GM19452 (cell line): ENCODE data around the gene CHDH.

Experiments
- ATAC-seq: cut with Tn5 transposase; IDR thresholded peaks from one replicate; pipeline ENCODE4 v1.9.1; 2021; ENCODE audit not compliant: unreplicated experiment

Gene CHDH

DNA sequence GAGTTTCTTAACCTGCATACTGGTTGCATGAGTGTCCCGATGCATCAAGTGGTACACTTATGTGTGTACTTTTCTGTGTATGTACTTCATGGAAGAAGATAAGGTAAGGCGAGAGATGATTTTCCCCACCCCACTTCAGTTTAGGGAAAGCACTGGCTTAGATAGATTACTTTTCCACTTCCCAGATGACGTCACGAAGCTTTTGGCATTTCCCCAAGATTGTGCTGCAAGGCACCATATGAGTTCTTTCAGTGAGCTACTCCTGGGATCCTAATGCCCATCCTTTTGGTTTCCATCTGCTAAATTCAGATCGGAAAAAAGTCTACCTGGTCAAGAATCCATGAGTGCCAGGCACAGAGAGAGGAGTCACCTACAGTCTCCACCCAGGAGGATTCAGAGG, 4.7 kb upstream of the CHDH start:
- no peak for ATAC-seq

GRCh38 chr3:53849916-53850315, 3.7 kb upstream of the CHDH start:
- no peak for ATAC-seq

- ATAC-seq: no peak
These were observed 584 bp upstream of the CHDH start for GRCh38 chr3:53846851-53847155.

DNA sequence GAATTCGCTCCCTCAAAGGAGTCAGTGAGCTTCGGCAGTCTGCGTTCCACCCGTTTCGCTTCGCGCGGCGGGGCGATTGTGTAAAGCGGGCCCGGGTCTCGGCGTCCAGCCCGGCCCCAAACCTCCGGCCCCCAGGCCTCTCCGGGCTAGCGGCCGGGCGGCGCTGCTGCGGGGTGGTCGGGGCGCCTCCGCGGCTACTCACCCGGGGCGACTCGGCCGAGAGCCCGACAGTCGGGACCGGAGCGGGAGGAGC, 412 bp downstream of the CHDH start:
- peak; percentile 6 for ATAC-seq

- ATAC-seq: peak; percentile 3
These were observed 927 bp downstream of the CHDH start for GRCh38 chr3:53845103-53845880.

DNA sequence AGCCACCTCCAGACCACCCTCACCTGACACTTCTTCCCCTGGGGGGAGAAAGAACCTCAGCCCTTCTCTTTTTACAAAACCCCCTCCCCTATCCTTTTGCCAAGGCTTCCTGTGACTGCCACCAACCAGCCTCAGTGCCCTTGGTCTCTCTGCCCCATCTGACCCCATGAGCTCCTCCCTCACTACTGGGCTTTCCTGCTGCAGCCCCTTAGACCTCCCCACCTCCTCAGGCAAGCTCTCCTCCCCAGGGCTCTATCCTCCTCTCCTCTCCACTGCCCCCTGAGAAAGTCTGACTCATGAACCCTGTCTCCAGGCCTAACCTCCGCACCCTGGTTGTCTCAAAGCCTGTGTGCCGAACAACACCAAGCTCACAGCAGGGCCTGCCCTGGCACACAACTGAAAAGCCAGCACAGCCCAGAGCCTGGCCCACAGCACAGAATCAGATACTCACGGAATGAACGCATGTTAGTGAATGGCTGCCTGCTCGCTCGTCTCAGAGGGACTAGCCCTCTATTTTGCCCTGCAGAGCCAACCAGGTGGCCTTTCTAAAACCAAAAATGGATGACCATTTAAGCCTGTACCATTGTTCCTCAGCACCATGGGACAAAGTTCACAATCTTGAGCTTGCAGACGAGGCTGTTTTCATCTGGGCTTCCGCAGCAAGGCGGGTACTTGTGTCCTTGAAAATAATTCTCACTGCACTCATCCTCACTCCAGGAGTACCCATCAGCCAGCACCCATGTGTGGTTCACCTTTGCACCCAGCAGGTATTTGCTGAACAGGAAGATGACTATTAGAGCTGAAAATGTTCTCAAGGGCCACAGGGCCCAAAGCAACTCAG, 1.7 kb downstream of the CHDH start:
- ATAC-seq: no peak

GRCh38 chr3:53843195-53844177, 2.7 kb downstream of the CHDH start:
- peak; percentile 45 for ATAC-seq

DNA sequence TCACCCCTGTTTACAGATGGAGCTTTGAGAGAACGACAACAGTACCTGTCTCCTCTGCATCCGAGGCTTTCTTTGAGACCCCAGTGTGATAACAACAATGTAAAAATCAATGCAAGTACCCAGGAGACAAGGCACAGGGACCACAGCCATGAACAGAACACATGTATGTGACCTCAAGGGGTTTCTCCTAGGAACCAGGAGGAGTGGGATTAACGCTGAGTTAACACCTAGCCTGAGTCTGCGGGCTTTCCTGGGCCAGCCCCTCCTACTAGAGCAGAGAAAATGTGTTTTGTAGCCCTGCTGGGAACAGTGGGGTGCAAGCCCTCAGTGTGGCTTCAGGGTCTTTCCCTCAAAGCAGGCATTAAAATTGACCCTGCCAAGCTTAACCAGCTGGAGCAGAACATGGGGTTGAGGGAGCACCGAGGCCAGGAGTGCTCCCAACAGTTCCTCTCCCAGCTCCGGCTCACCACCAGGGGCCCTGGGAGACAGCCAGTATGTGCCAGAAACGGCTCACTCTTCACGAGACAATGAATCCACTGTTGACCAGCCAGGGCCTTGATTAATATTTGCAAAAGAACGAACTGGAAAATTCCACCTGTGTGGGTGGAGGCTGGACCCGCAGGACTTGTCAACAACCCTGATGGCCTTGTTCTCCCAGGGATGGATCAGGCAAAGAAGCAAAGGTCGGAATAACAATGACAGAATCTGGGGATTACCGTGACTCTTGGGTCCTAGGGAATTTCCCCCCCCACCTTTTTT, 3.6 kb downstream of the CHDH start:
- ATAC-seq: no peak

DNA sequence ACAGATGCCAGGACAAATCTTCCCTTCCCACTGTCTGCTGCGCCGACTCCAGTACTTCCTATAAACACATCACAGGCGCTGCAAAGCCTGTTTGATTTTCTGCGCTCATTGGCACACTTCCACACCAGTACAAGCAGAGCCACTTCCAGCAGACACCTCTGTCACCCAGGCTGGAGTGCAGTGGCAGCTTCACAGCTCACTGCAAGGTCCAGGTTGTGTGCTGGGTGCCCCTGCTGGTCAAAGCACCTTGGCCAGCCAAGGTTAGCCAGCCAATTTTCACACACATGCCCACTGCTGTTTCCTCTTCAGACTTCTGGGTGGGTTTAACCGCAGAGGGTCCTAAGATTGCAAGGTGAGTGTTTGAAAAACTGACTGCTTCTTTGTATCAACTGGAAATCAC, 4.9 kb downstream of the CHDH start:
- no peak for ATAC-seq

GRCh38 chr3:53837331-53837730, 8.9 kb downstream of the CHDH start:
- no peak for ATAC-seq

DNA sequence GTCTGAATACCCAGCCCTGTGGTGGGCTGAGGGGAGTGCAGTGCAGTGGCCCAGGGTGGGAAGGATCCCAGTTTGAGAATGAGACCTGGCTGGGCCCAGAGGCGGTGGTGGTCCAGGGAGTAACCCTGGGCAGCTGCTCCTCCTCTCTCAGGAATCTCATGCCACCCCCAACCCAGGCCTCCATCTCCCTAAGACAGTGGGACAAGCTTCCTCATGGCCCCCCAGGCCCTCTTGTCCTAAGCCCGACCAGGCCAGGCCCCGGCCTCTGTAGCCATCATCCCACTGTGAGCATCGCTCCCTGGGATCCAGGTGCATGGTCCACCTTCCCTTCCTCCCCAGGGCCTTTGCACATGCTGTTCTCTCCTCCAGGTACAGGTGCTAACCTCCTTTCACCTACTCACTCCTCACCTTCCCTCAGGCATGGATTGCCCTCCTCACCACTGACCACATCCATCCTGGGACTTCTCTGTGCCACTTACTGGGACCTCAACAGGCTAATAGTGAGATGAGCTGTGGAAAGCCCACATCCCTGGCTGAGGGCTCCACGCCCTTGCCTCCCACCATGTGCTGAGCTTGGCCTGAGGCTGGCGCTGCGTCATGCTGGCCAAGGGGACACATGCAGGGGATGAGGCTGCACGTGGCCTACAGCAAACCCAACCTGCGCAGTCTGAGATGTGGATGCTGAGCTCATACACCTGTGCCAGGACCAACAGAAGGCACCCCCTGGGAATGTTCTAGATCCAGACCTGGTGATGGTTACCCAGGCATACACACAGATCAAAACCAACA, 9.9 kb downstream of the CHDH start:
- no peak for ATAC-seq

DNA sequence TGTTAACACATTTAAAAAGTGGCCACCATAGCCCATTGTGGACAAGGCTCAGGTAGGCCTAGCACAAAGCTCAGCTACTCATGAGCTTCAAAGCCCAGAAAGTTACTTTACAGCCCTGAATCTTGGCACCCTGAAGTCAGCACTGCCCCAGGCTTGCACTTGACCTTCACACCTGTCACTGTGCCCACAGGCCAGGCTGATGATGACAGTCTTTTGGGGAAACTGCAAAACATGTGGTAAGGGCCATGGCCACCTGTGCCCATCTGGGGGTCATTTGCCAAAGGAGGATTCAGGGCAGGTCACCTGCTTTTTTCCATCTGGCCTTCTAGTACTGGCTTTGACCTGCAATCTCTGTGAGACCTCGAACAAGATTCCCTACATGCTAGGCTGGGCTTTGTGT, 11.0 kb downstream of the CHDH start:
- ATAC-seq: no peak

GRCh38 chr3:53834429-53835095, 11.7 kb downstream of the CHDH start:
- no peak for ATAC-seq

DNA sequence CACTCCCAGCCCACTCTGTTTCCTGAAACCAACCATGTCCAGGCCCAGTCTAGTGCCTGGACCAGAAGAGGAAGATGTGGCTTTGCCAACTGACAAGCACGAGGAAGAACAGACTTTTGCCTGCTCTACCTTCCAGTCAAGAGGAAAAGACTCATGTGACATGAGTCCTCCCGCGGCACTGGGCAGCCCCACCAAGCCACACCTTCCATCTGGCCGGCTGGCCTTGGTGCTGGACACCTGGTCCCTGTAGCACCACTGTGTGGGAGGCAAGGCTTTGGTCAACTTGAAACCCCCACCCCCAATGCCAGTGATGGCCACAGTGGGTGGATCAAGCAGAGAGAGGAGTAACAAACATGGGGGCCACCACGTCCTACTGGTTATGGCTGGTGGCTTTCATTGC, 12.5 kb downstream of the CHDH start:
- ATAC-seq: no peak

DNA sequence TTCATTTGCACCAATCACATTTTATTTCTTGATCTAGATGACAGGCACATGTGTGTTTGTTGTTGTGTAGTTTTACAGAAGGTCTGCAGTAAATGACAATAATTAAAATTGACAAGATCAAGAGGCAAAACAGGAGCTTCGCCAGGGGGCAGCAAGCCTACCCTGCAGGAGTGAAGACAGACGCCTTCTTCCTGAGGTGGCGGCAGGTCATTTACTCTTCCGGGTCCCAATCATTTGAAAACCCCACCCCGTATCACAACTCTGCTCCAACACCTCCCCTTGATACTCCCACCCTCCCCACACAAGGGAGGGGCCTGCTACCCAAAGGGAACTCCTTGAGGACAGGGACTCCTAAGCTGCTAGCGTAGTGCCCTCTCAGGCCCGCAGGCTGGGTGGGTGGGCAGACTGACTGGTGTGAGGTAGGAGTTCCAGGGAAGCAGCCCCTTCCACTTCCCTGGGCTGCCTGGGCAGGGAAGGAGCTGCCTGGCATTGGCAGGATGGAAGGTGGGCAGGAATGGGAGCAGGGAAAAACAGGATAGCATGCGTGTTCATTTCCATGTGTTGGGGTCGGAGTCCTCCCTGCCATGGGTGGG, 13.1 kb downstream of the CHDH start:
- no peak for ATAC-seq

- ATAC-seq: no peak
These were observed 15.3 kb downstream of the CHDH start for GRCh38 chr3:53830944-53831343.

DNA sequence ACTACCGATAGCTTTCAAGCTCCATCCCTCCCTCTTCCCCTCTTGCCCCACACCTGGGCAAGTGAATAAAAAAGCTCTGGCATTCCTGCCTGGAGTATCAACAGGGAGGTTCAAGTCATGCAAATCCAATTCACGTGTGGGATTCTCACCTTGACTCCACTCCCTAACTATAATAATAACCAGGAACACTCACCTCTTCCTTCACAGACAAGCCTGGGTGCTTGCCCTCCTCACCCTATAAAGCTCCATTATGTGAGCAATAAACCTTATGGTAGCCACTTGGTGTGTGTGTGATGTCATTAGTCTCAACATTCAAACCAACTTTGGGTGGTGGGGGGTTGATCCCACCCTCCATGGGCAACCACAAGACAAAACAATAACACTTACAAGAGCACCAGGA, 16.6 kb downstream of the CHDH start:
- ATAC-seq: no peak

DNA sequence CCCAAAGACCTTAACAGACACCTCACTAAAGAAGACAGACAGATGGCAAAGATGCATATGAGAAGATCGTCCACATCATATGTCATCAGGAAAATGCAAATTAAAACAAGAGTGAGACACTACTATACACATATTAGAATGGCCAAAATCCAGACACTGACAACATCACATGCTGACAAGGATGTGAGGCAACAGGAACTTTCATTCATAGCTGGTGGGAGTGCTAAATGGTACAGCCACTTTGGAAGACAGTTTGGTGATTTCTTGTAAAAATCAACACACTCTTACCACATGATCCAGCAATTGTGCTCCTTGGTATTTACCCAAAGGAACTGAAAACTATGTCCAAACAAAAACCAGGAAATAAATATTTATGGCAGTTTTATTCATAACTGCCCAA, 17.6 kb downstream of the CHDH start:
- ATAC-seq: no peak

- ATAC-seq: no peak
These were observed 20.2 kb downstream of the CHDH start for GRCh38 chr3:53826048-53826447.
